HG02763 (cell line): ENCODE results near the gene PPP1R36.

Experiments
- ATAC-seq: cut with Tn5 transposase; IDR thresholded peaks from one replicate; pipeline ENCODE4 v1.9.1; 2021; ENCODE audit warnings: mild to moderate bottlenecking, moderate library complexity; ENCODE audit not compliant: unreplicated experiment

PPP1R36 gene, protein sequence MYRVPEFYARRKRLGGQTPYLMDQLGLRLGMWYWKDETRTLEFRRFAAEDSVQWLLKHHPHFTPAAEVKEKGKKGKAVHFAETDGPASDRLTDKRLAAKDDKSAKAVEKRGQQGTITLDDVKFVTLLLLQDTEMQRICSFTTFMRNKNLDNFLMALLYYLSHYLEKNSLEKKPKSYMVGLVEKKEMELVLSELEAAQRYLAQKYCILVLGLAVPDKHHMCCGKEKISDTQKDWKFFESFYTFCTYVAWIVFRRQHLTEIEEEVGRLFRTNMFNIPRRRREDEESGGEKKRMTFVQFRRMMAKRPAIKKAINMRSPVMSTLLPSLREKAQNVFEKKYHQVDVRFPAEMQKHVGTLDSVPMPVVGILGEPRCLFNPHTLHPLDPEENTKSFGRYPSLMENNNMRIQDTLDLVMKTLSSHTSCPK

DNA sequence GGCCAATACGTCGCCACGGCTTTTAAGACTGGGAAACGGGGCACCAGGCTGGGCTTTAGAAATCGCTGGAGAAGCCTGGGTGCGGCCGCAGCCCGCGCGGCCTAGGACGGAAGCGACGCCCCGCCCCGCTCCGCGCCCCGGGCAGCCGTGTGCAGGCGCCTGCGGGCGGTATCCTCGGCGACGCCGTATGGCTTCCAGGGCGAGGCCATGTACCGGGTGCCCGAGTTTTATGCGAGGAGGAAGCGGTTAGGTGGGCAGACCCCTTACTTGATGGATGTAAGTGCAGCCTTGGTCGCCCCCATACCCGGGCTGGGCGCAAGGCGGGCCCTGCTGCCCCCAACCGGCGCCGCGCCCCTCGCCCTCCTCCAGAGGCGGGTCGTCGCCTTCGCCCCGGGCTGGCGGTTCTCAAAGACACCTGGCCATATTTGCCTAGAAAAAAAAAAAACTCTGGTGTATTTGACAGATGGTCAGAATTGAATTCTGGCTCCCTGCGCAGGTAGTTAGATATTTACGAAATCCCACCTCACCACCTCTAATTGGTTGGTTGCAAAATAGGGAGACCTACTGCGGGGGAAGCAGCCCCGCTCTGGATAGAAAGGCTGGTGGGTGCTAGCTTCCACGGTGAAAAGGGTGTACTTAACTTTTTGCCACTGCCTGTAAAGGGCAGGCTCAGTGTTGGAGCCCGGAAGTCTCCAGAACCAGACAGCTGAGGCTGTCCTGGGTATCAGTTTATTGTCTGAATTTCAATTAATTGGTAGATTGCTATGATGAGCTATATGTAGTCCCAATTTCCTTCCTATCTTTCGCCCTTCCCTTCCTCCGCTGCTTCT is at the start of gene PPP1R36:
TSS of gene PPP1R36 (plus strand) at position 171 of the 830 bp plus-strand sequence. CDS start at position 208, 37 bp downstream.
- ATAC-seq = no peak

DNA sequence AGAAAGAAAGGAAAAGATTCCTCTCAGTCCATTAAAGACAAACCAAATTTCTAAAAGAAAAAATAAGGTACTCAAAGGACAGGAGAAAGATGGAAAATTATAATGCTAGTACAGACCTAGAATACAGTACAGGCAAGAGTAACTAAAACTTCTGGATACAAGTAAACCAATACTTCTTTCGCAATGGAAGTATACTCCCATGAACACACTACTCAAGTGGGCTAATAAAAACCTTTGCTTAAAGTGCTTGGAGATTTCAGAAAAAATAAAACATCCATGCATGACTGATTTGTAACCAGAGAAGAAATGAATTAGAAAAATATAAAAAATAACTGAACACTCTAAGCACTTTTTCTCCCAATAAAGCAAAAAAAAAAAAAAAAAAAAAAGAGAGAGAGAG is 49.7 kb upstream of the PPP1R36 start:
- no peak for ATAC-seq

DNA sequence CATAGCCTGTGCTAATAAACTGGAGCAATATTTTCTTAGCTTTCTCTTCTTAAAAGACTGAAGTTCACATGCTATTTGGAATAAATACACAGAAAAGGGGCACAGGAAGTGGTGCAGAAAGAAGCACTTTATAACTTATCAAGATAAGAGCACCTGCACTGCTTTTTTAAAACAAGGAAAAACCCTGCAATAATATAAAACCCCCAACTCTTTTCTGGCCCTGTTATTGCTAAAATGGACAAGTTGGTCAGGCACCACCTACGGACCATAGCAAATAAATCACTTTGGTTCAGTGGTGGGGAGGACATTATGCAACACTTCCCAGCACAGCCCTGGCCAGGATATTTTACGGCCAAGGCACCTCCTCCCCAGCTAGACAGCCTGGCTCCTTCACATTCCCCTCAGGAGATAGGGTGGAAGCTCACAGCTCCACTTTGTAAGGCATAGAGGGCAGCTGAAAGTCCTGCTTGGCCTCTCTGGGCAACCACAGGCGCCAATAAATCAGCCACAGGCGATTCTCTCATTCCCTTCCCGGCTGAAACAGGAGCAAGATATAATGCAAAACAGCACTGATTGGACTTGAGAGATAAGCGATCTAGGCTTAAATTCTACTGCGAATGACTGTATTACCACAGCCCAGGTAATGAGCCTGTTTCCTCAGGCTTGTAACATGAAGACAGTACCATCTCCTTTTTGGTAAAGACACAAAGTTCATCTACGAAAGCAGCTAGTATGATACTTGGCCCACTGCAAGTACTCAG is 48.2 kb upstream of the PPP1R36 start:
- no peak for ATAC-seq

DNA sequence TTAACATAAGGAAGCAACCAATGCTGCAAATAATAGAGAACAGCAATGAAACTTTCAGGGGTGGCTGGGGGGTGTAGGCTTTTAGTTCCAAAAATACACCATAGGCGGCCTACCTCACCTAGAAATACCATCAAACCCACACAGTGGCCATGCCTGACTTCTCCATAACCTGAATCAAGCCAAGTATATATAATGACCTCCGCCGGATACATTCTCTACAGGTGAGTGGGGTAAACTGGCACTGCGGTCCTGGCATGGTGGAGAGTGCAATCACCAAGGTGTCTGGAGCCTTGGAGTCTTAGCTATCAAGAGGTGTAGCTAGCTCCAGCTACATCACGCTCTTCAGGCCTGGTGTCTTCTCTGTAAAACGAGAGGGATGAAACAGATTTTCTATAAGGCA is 47.3 kb upstream of the PPP1R36 start:
- ATAC-seq = no peak

DNA sequence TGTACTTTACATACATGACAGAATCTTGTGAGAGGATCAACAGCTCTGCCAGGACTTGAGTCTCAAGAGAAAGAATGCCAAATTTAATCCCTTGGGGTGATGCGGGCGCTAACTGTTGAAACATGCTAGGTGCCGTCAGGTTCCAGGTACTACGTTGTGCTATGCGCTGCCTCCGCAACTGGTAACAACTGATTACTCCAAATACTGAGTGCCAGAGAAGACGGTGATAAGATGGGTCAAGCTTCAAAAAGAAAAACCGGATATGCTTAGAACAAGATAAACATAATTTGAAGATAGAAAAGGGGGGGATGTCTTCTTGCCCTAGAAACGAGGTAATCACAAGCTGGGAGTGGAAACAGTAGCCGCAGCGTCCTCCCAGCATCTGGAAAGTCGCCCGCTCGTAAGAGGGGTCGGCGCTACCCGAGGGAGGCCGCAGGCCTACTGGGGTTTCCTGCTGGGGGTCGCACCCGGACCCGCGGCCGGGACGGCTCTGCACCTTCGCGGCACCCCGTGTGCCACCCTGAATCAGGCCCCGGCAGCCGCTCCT is 46.8 kb upstream of the PPP1R36 start:
- no peak for ATAC-seq

DNA sequence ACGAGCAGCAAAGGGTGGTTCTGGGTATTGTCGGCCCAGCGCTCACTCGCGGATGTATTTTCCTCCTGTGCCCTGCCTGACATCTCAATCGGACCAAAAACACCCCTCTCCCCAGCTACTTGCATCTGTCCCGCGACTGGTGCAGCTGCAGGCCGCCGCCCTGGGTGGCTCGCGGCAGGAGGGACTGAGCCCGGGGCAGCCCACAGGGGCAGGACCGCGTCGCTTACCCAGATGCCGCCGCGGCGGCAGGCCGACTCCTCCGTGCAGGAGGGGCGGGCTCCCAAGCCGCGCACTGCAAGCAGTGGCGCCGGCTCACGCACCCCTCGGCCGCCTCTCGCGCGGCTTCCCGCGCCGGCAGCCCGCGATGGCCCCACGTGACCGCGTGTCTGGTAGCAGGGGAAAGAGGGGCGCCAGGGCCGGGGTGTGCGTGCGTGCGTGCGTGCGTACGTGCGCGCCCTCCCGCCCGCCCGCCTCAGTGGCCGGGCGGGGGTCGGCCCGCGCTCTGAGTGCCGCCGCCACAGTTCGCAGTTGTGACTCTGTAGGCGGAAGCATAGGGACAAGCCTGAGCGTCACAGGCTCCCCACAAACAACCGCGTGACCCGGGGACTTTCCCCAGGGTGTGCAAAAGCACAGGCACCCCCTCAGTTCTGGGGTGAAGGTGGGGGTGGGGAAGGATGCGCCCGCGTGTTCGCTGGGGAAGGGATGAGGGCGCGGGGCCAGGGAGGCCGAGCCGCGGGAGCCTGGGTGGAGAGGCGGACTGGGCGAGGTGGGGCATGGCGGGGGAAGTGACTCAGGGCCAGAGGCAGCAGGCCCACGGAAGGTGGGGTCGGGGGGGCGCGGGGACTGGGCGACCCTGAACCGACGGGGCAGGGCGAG is 46.1 kb upstream of the PPP1R36 start, which contains the start of gene ZBTB25:
TSS of gene ZBTB25 (minus strand) at position 405 of the 876 bp plus-strand sequence. CDS start 13,305 bp downstream, outside the sequence.
- peak; percentile 60 for ATAC-seq

DNA sequence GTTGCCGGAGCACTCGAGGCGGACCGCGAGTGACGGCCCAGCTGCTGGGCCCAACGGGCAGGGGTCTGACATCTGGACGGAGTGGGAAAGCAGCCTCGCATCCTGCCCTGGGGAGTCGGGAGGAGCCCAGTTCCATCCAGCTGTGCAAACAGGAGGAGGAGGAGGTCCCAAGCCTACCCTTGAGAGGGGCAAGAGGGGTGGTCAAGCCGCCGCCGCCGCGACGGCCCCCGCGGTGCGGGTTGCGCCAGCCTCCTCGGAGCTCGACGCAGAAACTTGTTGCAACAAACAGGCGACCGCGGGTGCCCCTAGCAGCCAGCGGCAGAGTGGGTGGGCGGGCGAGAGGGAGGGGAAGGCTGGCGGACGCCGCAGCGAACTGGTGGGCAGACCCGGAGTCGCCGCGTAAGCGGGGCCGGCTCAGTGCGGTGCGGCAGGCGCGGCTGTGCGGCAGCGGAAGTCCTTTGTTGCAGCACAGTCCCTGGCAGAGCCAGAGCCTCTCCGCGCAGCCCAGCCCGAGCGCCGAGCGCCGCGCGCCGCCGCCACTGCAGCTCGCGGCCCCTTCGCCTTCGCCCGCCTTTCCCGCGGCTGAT is 45.4 kb upstream of the PPP1R36 start, which contains the start of gene ZBTB1:
TSS of gene ZBTB1 (plus strand) at position 461 of the 587 bp plus-strand sequence. CDS start 16,735 bp downstream, outside the sequence.
- ATAC-seq = peak; percentile 22

DNA sequence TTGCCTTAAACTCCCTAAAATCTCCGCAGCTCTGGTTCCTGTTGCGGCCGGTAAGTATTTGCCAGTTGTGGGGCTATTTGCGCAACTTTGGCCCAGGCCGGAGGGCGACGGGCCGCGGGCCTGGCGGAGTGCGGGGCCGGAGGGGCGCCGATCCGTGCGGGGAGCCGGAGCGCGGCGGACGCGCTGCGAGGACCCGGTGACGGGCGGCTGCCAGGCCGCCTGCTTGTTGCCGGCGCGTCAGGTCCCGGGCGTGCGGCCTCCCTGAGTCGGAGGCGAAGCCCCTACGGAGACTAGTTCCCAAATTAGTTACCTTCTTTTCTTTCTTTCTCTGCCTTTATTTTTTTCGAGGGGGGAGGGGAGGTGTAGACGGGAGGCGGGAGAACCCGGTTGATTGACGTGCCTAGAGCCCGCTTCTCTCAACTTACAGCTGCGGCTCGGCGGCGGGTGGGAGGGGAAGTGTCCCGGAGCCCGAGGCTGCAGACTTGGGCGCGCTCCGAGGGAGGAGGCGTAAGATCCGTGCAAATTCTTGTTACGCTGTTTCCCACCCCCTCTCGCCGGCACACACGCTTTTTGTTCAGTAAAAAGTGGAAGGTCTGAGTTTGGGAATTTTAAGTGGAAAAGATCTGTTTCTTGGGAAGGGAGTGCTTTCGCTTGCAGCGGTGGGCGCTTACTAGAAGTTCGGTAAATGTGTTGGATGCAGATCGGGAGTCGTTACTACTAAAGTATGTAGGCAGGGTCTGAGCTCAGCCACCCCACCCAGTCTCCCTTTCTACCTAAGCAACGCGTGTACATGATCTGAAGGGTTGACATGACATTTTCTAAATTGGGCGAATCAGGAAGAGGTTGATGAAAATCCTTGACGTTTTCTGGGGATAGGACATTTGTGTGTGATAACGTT is 44.6 kb upstream of the PPP1R36 start:
- ATAC-seq = peak; percentile 31

DNA sequence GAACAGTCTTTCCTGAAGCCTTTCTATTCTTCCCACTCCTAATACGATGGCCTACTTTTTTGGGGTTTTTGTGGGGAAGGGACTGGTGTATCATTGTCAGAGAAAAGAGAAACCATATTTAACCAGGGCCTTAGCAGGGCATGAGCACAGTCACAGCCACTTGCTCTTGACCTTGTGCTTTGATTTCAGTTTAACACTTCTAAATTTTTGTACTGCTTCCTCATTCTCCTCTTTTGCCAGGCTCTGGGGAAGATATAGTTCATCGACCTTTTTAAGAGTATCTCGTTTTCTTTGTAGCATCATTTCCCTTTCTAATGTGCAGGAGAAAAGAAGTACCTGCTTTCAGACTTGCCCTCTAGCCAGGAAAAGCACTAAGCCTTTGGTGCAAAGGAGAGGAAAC is 43.0 kb upstream of the PPP1R36 start:
- no peak for ATAC-seq

DNA sequence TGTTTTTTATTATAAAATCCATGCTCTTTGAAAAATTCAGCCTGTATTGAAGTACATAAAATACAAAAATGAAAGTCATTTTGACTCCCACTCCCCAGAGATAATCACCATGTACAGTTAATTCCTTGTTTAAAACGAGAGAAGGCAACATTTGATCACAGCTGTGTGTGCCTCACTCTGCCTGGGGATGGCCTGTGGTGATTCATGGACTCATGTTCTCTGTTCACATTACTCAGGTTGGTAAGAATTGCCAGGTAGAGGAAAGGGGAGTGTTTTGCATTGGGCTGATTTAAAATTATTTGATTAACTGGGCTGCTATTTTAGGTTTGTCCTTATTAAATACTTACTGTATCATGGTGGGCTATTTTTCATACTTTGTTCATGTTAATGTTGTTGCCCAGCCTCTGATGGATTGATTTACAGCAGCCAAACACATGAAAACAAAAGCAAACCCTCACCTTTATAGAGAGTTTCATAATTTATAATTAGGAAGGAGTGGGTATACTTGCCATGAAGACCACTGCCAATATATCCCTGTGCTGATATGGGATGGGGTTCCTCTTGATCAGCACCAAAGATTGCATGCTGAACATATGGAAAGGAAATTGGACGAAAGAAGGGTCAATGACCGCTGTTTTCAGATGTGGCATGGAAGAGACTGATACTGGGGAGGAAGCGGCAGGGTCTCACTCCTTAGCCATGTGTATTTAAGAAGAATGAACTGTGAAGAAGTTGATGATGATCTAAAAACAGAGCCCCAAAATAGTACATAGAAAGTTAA is 42.2 kb upstream of the PPP1R36 start:
- ATAC-seq = no peak

DNA sequence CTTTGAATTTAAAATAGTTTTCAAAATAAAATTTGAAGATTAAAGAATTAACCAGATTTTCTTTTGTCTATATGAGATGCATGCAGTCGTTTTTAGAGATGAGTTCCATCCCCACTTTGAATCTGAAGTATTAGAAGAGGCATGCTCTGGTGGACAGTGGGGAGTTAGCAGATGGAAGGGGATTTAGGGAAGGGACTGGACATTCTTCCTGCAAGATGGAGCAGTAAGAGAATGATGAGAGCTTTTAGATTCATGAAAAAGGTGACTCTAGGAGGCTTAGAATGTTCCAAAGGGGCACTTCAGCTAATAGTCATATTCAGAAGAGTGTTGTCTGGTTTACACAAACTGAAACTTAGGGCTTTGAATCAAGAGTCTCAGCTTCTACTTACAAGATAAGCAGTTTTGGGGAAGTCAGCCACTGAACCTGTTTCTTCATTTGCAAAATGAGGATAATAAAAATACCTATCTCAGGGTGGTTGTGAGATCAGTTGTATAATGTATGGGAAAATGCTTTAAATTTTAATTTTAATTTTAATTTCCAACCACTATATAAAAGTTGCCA is 41.5 kb upstream of the PPP1R36 start:
- no peak for ATAC-seq

DNA sequence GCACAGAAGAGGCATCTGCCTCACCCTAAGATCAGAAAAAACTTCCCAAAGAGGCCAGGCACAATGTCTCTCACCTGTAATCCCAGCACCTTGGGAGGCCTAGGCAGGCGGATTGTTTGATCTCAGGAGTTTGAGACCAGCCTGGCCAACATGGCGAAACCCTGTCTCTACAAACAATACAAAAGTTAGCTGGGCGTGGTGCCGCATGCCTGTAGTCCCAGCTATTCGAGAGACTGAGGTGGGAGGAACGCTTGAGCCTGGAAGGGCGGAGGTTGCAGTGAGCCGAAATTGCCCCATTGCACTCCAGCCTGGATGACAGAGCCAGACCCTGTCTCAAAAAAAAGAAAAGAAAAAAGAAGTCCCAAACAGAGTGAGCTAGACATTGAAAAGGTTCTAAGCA is 40.7 kb upstream of the PPP1R36 start:
- ATAC-seq = no peak

DNA sequence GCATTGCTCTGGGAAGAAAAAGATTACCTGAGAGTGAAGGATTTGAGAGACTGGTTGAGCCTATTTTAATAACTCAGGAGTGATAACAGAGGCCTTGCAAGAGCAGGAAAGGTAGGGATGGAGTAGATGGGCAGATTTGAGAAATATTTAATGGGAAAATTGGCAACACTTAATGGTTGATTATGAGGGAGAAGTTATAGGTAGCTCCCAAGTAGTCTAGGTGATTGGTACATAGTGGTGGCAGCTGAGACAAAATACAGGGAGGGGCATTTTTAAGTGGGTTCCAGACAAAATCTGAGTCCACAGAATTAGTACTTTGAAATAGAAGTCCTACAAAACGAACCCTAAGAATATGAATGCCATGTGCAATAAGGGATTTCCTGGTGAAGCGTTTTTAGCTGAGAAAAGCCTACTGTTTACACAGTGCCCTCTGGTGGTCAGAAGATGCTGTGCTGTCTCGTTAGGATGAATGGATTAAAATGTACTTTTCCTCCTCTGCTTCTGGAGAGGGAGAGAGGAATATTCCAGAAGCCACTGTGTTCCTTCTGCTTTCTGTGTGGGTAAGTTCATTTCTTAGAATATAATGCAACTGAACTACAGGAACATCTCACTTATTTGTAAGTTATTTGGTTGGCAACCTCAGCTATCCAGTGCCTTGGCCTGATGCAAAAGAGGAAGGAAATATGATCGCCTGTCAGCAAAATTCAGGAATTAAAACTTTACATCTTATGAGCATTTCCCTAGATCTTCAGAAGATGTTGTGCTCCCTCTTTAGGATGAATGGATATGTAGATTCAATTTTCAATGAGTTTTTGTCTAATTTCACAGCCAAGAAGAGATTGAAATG is 38.7 kb upstream of the PPP1R36 start:
- ATAC-seq = no peak

DNA sequence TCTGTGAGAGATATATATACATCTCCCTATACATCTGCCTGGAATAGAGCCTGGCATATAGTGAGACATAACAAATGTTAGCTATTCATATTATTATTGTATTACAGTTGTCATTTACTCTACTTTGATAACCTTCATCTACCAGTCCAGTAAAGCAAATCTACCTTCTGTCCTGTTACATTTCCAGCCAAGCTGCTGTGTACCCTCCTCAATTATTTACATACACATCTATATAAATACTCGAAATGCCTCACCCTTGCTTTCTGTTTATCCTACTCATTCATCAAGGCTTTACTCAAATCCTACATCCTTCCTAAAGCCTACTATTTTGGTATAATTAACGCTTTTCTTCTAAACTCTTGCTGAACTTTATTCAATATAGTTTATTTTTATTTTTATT is 36.5 kb upstream of the PPP1R36 start:
- ATAC-seq = no peak

DNA sequence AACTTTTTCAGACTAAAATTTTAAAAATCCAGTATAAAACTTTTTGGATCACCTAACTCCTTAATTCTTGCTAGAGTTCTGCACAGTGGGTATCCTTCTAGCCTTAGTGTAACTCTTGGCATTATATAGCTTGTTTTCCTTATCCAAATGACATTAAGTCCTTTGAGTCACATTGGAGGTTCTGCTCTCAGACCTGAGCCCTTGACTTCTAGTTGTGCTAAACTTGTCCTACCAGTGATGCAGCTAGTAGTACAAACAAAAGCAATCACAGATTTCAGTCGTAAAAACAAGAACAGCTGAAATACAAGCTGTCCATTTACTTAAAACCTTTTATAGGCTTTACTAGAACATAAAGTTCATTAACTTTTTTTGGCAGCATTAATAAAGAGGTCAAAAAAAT is 34.7 kb upstream of the PPP1R36 start:
- ATAC-seq = no peak

DNA sequence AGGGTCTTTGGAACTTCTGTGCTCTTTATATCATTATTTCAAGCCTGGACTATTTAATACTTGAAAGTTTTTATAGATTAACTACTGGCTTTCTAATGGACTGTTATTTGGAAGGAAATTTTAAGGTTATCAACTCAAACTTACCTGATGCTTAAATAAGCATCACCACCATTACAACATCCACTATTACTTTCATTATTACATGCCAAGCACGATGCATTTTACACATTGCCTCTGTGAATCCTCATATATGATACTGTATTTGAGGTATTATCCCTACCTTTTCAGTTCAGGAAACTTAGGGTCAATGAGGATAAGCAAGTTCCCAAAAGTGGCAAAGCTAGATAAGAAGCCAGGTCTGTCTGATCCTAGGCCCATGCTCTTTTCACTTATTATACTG is 32.8 kb upstream of the PPP1R36 start:
- ATAC-seq = no peak
